SJSA1 (cell line): ENCODE results near the gene ATP1A3. TPM values are rescaled to one million over a fixed set of nuclear protein-coding genes. Genes with fewer than 3 reads are reported as not detected.
"Not testable (repeated sequence)": the region's sequence is repeated elsewhere in the genome, so short reads cannot be mapped to it uniquely, and the experiment has no call there.

Source experiments
- DNase-seq, 2 experiments: peaks; one replicate each; pipeline ENCODE4 v3.0.0-alpha.2; 2015 to 2020; ENCODE audit warnings: low spot score in 2 of 2, low read depth in 1 of 2
- H3K27ac ChIP-seq: fragments of 250-450 bp; sonication (Bioruptor Pico); 2 replicates; pipeline ENCODE4 v1.5.1; 2020; ENCODE audit warnings: mild to moderate bottlenecking, moderate library complexity
- H3K27me3 ChIP-seq: fragments of 250-450 bp; sonication (Bioruptor Pico); replicated peaks from 2 replicates; pipeline ENCODE4 v1.5.1; 2020; ENCODE audit warnings: mild to moderate bottlenecking, moderate library complexity
- H3K36me3 ChIP-seq: fragments of 250-450 bp; sonication (Bioruptor Pico); 2 replicates; pipeline ENCODE4 v1.5.1; 2020; ENCODE audit warnings: mild to moderate bottlenecking
- H3K4me1 ChIP-seq: fragments of 250-450 bp; sonication (Bioruptor Pico); replicated peaks from 2 replicates; pipeline ENCODE4 v1.6.1; 2021; ENCODE audit warnings: mild to moderate bottlenecking
- H3K4me3 ChIP-seq: fragments of 250-450 bp; sonication (Bioruptor Pico); 2 replicates; pipeline ENCODE4 v1.5.1; 2020; ENCODE audit warnings: mild to moderate bottlenecking
- H3K9me3 ChIP-seq: fragments of 250-450 bp; sonication (Bioruptor Pico); replicated peaks from 2 replicates; pipeline ENCODE4 v1.5.1; 2020; ENCODE audit warnings: mild to moderate bottlenecking
- total RNA-seq: library from RNA; depleted of rRNA; stranded (reverse); fragments of >200 nt; shearing (Covaris generic); gene quantifications from 2 replicates; pipeline ENCODE4 v1.2.3, GENCODE V29; 2014

ATP1A3 gene
- total RNA-seq, 1 experiment from 2014 or later: not detected

- Histone ChIP-seq H3K4me1 (peaks cover 12% of the 10 kb centered on the region), H3K27ac (no peak overlapping the region), H3K4me3 (no peak overlapping the region), H3K36me3 (no peaks in the 10 kb centered on the region), H3K9me3 (no peaks in the 10 kb centered on the region; the same call in 1 of the 2 replicates), H3K27me3 (peaks cover 79% of the 10 kb centered on the region)
- no peak for DNase-seq
These were observed 4.4 kb upstream of the ATP1A3 start for GRCh38 chr19:41998246-41999020.

GRCh38 chr19:41997851-41998229, 3.8 kb upstream of the ATP1A3 start:
- H3K27ac ChIP-seq: no peak overlapping the region
- DNase-seq: no peak
- H3K4me1 ChIP-seq: peaks cover 13% of the 10 kb centered on the region
- H3K27me3 ChIP-seq: peaks cover 82% of the 10 kb centered on the region
- H3K36me3 ChIP-seq: no peaks in the 10 kb centered on the region
- no peaks in the 10 kb centered on the region; the same call in 1 of the 2 replicates for H3K9me3 ChIP-seq
- no peak overlapping the region for H3K4me3 ChIP-seq

GRCh38 chr19:41997121-41997850, 3.3 kb upstream of the ATP1A3 start:
- no peak overlapping the region for H3K4me3 ChIP-seq
- H3K4me1 ChIP-seq: peaks cover 13% of the 10 kb centered on the region
- peaks cover 77% of the 10 kb centered on the region for H3K27me3 ChIP-seq
- H3K27ac ChIP-seq: no peak overlapping the region
- peak in 1 of 2 experiments; percentile 17 for DNase-seq
- H3K9me3 ChIP-seq: no peaks in the 10 kb centered on the region; the same call in 1 of the 2 replicates
- H3K36me3 ChIP-seq: no peaks in the 10 kb centered on the region

GRCh38 chr19:41995959-41996797, 2.1 kb upstream of the ATP1A3 start:
- Histone ChIP-seq H3K27me3 (peaks cover 71% of the 10 kb centered on the region), H3K36me3 (no peaks in the 10 kb centered on the region), H3K4me3 (no peak overlapping the region), H3K4me1 (peaks cover 13% of the 10 kb centered on the region), H3K9me3 (no peaks in the 10 kb centered on the region; the same call in 1 of the 2 replicates), H3K27ac (no peak overlapping the region)
- no peak for DNase-seq

GRCh38 chr19:41994994-41995958, 1.2 kb upstream of the ATP1A3 start:
- H3K36me3 ChIP-seq: no peaks in the 10 kb centered on the region
- H3K27ac ChIP-seq: no peak overlapping the region
- H3K27me3 ChIP-seq: peaks cover 72% of the 10 kb centered on the region
- no peak for DNase-seq
- H3K4me3 ChIP-seq: no peak overlapping the region
- peaks cover 13% of the 10 kb centered on the region for H3K4me1 ChIP-seq
- no peaks in the 10 kb centered on the region; the same call in 1 of the 2 replicates for H3K9me3 ChIP-seq

- H3K27me3 ChIP-seq: peaks cover 70% of the 10 kb centered on the region
- H3K36me3 ChIP-seq: no peaks in the 10 kb centered on the region
- H3K4me3 ChIP-seq: no peak overlapping the region
- peaks cover 13% of the 10 kb centered on the region for H3K4me1 ChIP-seq
- H3K27ac ChIP-seq: no peak overlapping the region
- no peak for DNase-seq
- H3K9me3 ChIP-seq: no peaks in the 10 kb centered on the region; the same call in 1 of the 2 replicates
These were observed 516 bp upstream of the ATP1A3 start for GRCh38 chr19:41994521-41994971.

GRCh38 chr19:41991925-41992569, 2.0 kb downstream of the ATP1A3 start:
- not testable (repeated sequence) for H3K4me1 ChIP-seq, H3K9me3 ChIP-seq, H3K27ac ChIP-seq, DNase-seq, H3K4me3 ChIP-seq, H3K36me3 ChIP-seq
- H3K27me3 ChIP-seq: peaks cover 54% of the 10 kb centered on the region

- no peak overlapping the region for H3K4me3 ChIP-seq
- peaks cover 9% of the 10 kb centered on the region for H3K4me1 ChIP-seq
- no peak for DNase-seq
- no peak overlapping the region for H3K27ac ChIP-seq
- H3K9me3 ChIP-seq: no peaks in the 10 kb centered on the region
- no peaks in the 10 kb centered on the region for H3K36me3 ChIP-seq
- peaks cover 47% of the 10 kb centered on the region for H3K27me3 ChIP-seq
These were observed 3.0 kb downstream of the ATP1A3 start for GRCh38 chr19:41991025-41991424.

GRCh38 chr19:41990615-41991014, 3.4 kb downstream of the ATP1A3 start:
- Histone ChIP-seq H3K27ac (no peak overlapping the region), H3K27me3 (peaks cover 44% of the 10 kb centered on the region), H3K36me3 (no peaks in the 10 kb centered on the region), H3K4me3 (no peak overlapping the region), H3K9me3 (no peaks in the 10 kb centered on the region), H3K4me1 (peaks cover 9% of the 10 kb centered on the region)
- no peak for DNase-seq

GRCh38 chr19:41990028-41990427, 4.0 kb downstream of the ATP1A3 start:
- H3K36me3 ChIP-seq: no peaks in the 10 kb centered on the region
- H3K9me3 ChIP-seq: no peaks in the 10 kb centered on the region
- peaks cover 44% of the 10 kb centered on the region for H3K27me3 ChIP-seq
- no peak for DNase-seq
- H3K4me3 ChIP-seq: no peak overlapping the region
- no peak overlapping the region for H3K27ac ChIP-seq
- H3K4me1 ChIP-seq: peaks cover 9% of the 10 kb centered on the region

GRCh38 chr19:41988947-41989346, 5.1 kb downstream of the ATP1A3 start:
- H3K36me3 ChIP-seq: no peaks in the 10 kb centered on the region
- no peak for DNase-seq
- H3K9me3 ChIP-seq: no peaks in the 10 kb centered on the region
- H3K4me3 ChIP-seq: no peak overlapping the region
- no peak overlapping the region for H3K27ac ChIP-seq
- H3K4me1 ChIP-seq: peaks cover 6% of the 10 kb centered on the region
- peaks cover 37% of the 10 kb centered on the region for H3K27me3 ChIP-seq

GRCh38 chr19:41987141-41987860, 6.7 kb downstream of the ATP1A3 start:
- peaks cover 36% of the 10 kb centered on the region for H3K27me3 ChIP-seq
- H3K36me3 ChIP-seq: no peaks in the 10 kb centered on the region
- no peak for DNase-seq
- H3K27ac ChIP-seq: no peak overlapping the region
- no peaks in the 10 kb centered on the region for H3K9me3 ChIP-seq
- H3K4me1 ChIP-seq: no peaks in the 10 kb centered on the region
- H3K4me3 ChIP-seq: no peak overlapping the region
